HL-60 (cell line): ENCODE data around the gene CSMD2.

Source experiments
- GABPA ChIP-seq: IDR thresholded peaks from 2 replicates; pipeline ENCODE4 v1.6.1; 2012; ENCODE audit warnings: low read depth
- POLR2AphosphoS5 ChIP-seq: IDR thresholded peaks from 2 replicates; pipeline ENCODE4 v1.6.1; 2012; ENCODE audit warnings: low read depth
- SPI1 ChIP-seq: IDR thresholded peaks from 2 replicates; pipeline ENCODE4 v1.6.1; 2012; ENCODE audit warnings: low read depth, mild to moderate bottlenecking, borderline replicate concordance
- TF ChIP-seq, protein P1 (sequence below): IDR thresholded peaks from one replicate; pipeline ENCODE4 v1.5.1; 2011; ENCODE audit warnings: low read length, control low read depth, inconsistent platforms; ENCODE audit not compliant: insufficient read depth
- TF ChIP-seq, protein P2 (sequence below): IDR thresholded peaks from 2 replicates; pipeline ENCODE4 v1.6.1; 2012; ENCODE audit warnings: low read depth; ENCODE audit not compliant: insufficient replicate concordance

DNA sequence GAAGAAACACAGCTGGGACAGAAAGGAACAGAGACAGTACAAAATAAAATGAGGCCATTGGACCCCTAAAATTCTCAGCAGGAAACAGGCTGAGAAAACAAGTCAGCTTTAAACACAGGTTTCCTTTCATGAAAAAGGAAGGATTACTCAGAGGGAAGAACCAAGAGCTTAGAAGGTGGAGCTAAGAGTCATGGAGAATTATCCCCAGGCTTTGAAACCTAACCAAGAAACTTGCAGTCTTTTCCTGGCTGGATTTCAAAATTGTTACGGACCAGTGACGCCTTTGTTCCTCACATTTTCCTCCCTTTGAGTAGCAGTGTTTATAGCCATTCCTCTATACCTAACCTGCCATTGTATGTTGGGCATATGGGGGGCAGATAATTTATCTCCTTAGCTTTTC is 292.3 kb downstream of the CSMD2 start:
- TF ChIP-seq, protein P1, sequence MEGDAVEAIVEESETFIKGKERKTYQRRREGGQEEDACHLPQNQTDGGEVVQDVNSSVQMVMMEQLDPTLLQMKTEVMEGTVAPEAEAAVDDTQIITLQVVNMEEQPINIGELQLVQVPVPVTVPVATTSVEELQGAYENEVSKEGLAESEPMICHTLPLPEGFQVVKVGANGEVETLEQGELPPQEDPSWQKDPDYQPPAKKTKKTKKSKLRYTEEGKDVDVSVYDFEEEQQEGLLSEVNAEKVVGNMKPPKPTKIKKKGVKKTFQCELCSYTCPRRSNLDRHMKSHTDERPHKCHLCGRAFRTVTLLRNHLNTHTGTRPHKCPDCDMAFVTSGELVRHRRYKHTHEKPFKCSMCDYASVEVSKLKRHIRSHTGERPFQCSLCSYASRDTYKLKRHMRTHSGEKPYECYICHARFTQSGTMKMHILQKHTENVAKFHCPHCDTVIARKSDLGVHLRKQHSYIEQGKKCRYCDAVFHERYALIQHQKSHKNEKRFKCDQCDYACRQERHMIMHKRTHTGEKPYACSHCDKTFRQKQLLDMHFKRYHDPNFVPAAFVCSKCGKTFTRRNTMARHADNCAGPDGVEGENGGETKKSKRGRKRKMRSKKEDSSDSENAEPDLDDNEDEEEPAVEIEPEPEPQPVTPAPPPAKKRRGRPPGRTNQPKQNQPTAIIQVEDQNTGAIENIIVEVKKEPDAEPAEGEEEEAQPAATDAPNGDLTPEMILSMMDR, result no peak
- TF ChIP-seq POLR2AphosphoS5, result no peak
- TF ChIP-seq, protein P2, sequence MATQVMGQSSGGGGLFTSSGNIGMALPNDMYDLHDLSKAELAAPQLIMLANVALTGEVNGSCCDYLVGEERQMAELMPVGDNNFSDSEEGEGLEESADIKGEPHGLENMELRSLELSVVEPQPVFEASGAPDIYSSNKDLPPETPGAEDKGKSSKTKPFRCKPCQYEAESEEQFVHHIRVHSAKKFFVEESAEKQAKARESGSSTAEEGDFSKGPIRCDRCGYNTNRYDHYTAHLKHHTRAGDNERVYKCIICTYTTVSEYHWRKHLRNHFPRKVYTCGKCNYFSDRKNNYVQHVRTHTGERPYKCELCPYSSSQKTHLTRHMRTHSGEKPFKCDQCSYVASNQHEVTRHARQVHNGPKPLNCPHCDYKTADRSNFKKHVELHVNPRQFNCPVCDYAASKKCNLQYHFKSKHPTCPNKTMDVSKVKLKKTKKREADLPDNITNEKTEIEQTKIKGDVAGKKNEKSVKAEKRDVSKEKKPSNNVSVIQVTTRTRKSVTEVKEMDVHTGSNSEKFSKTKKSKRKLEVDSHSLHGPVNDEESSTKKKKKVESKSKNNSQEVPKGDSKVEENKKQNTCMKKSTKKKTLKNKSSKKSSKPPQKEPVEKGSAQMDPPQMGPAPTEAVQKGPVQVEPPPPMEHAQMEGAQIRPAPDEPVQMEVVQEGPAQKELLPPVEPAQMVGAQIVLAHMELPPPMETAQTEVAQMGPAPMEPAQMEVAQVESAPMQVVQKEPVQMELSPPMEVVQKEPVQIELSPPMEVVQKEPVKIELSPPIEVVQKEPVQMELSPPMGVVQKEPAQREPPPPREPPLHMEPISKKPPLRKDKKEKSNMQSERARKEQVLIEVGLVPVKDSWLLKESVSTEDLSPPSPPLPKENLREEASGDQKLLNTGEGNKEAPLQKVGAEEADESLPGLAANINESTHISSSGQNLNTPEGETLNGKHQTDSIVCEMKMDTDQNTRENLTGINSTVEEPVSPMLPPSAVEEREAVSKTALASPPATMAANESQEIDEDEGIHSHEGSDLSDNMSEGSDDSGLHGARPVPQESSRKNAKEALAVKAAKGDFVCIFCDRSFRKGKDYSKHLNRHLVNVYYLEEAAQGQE, result no peak
- no peak for TF ChIP-seq GABPA
- no peak for TF ChIP-seq SPI1
